Endothelial cell of umbilical vein (primary cell): ENCODE results near the gene GPR34. TPM values are rescaled to one million over a fixed set of nuclear protein-coding genes. Genes with fewer than 3 reads are reported as not detected.

Experiments used
- BruUV-seq: library from RNA; stranded (reverse); fragments of 400-500 nt; replicated peaks from 2 replicates; lab custom pipeline; 2021; lab: Mats Ljungman, UMichigan
- CTCF ChIA-PET: fragments of 300-600, 350-600 bp; sonication (Branson Sonifier 250); formaldehyde crosslinking; loops from one replicate; lab custom pipeline; 2021; ENCODE audit warnings: antibody characterized with exemption, inconsistent platforms; lab: Charles Lee
- POLR2A ChIA-PET: fragments of 300-600, 350-600 bp; sonication (Branson Sonifier 250); formaldehyde crosslinking; loops from one replicate; lab custom pipeline; 2021; ENCODE audit warnings: antibody characterized with exemption, inconsistent platforms; lab: Charles Lee
- DNase-seq: peaks from one replicate; pipeline ENCODE4 v3.0.0-alpha.2; 2011; ENCODE audit warnings: low read depth, low spot score
- FAIRE-seq: peaks from 2 replicates; lab custom pipeline; 2011; peaks lifted over from hg19 to GRCh38; lab: Jason Lieb, UNC
- H2AFZ ChIP-seq: 2 replicates; pipeline ENCODE4 v1.6.0; 2012; ENCODE audit warnings: low read depth, low read length, control low read depth, inconsistent platforms
- H3K27ac ChIP-seq: 2 replicates; pipeline ENCODE4 v1.5.1; 2011; ENCODE audit warnings: low read depth, mild to moderate bottlenecking, control low read depth, low read length, moderate library complexity; ENCODE audit not compliant: insufficient read depth
- H3K27me3 ChIP-seq, 2 experiments: 2 replicates each; pipeline versions ENCODE4 v1.6.0 to v1.6.1; 2011; ENCODE audit warnings: low read length in 2 of 2, mixed read lengths in 1 of 2; ENCODE audit not compliant: control insufficient read depth in 2 of 2, insufficient read depth in 2 of 2
- H3K36me3 ChIP-seq, 2 experiments: 2 replicates in 1 of 2; 3 replicates in 1 of 2; pipeline ENCODE4 v1.5.1; 2011; ENCODE audit warnings: low read length in 2 of 2, mild to moderate bottlenecking in 1 of 2, moderate library complexity in 1 of 2; ENCODE audit not compliant: control insufficient read depth in 2 of 2, insufficient read depth in 2 of 2; ENCODE audit errors: extremely low read depth in 1 of 2
- H3K4me1 ChIP-seq: 3 replicates; pipeline ENCODE4 v1.5.1; 2011; ENCODE audit warnings: mild to moderate bottlenecking, low read length; ENCODE audit not compliant: control insufficient read depth, insufficient read depth; ENCODE audit errors: extremely low read depth
- H3K4me2 ChIP-seq: 2 replicates; pipeline ENCODE4 v1.6.1; 2011; ENCODE audit warnings: low read length, control low read depth, mixed read lengths; ENCODE audit not compliant: insufficient read depth
- H3K4me3 ChIP-seq, 3 experiments: fragments of 200-600 bp in 1 of 3; sonication (generic), shearing (Covaris generic) in 1 of 3; replicated peaks in 1 of 3; 2 replicates each; pipeline ENCODE4 v1.5.1; 2011 to 2016; ENCODE audit warnings: control low read depth in 3 of 3, low read length in 3 of 3, mild to moderate bottlenecking in 2 of 3, inconsistent platforms in 1 of 3, low read depth in 1 of 3, moderate library complexity in 1 of 3; ENCODE audit not compliant: insufficient read depth in 1 of 3
- H3K79me2 ChIP-seq: 2 replicates; pipeline ENCODE4 v1.6.0; 2012; ENCODE audit warnings: low read length, inconsistent platforms; ENCODE audit not compliant: control insufficient read depth, insufficient read depth
- H3K9ac ChIP-seq: replicated peaks from 2 replicates; pipeline ENCODE3; 2011; ENCODE audit warnings: low read length, control low read depth; ENCODE audit not compliant: insufficient read depth; ENCODE audit errors: extremely low read depth
- H3K9me1 ChIP-seq: replicated peaks from 3 replicates; pipeline ENCODE4 v1.6.0; 2011; ENCODE audit warnings: mild to moderate bottlenecking, low read length; ENCODE audit not compliant: control insufficient read depth, insufficient read depth; ENCODE audit errors: extremely low read depth
- H3K9me3 ChIP-seq: replicated peaks from 2 replicates; pipeline ENCODE4 v1.5.1; 2012; ENCODE audit warnings: low read length, inconsistent platforms; ENCODE audit not compliant: control insufficient read depth, insufficient read depth
- H4K20me1 ChIP-seq: replicated peaks from 2 replicates; pipeline ENCODE3; 2011; ENCODE audit warnings: mild to moderate bottlenecking, low read length; ENCODE audit not compliant: control insufficient read depth, insufficient read depth; ENCODE audit errors: extremely low read depth
- EZH2 ChIP-seq: IDR thresholded peaks from 2 replicates; pipeline ENCODE4 v1.6.1; 2012; ENCODE audit warnings: borderline replicate concordance, low read depth, mild to moderate bottlenecking, moderate library complexity, low read length, inconsistent platforms; ENCODE audit not compliant: severe bottlenecking
- FOS ChIP-seq: IDR thresholded peaks from 2 replicates; pipeline ENCODE4 v1.6.1; 2011; ENCODE audit warnings: mild to moderate bottlenecking, low read length, moderate library complexity, borderline replicate concordance; ENCODE audit not compliant: insufficient read depth
- GATA2 ChIP-seq: IDR thresholded peaks from 2 replicates; pipeline ENCODE4 v1.7.0; 2011; ENCODE audit warnings: low read depth, mild to moderate bottlenecking, moderate library complexity, mixed read lengths, low read length; ENCODE audit not compliant: insufficient read length, insufficient read depth
- JUN ChIP-seq: IDR thresholded peaks from 2 replicates; pipeline ENCODE4 v1.6.1; 2011; ENCODE audit warnings: borderline replicate concordance, low read depth; ENCODE audit not compliant: insufficient read length, insufficient read depth
- MYC ChIP-seq: IDR thresholded peaks from one replicate; pipeline ENCODE4 v1.6.1; 2011; ENCODE audit warnings: mild to moderate bottlenecking, low read depth, low read length
- POLR2A ChIP-seq: IDR thresholded peaks from 2 replicates; pipeline ENCODE4 v1.6.1; 2012; ENCODE audit warnings: low read depth, mild to moderate bottlenecking, control low read depth, low read length
- POLR2AphosphoS5 ChIP-seq: IDR thresholded peaks from 2 replicates; pipeline ENCODE4 v1.6.1; 2012; ENCODE audit warnings: low read depth, mild to moderate bottlenecking, control low read depth, low read length, moderate library complexity; ENCODE audit not compliant: insufficient read depth
- dilution Hi-C: fragments of 300-500 bp; cut with MboI; formaldehyde crosslinking; loops from one replicate; pipeline ENCODE4 v1.15.0; 2019; ENCODE audit warnings: low sequenced_read_pairs; ENCODE audit not compliant: extremely low pct_ligation_motif_present
- intact Hi-C: fragments of 100-400 bp; cut with micrococcal nuclease; formaldehyde crosslinking; loops from one replicate; pipeline ENCODE4 v1.10.0; 2022
- polyA plus RNA-seq, 4 experiments: library from polyadenylated mRNA; depleted of rRNA in 3 of 4; stranded (reverse) in 3 of 4; unstranded in 1 of 4; fragments of >200 nt; gene quantifications; 2 replicates each; pipeline versions ENCODE4 v1.2.1 to v1.2.3, GENCODE V29; 2011 to 2012; ENCODE audit warnings: missing spikeins in 1 of 4
- total RNA-seq: library from RNA; stranded (reverse); gene quantifications from 2 replicates; pipeline ENCODE4 v1.2.3, GENCODE V29; 2021
- TF ChIP-seq, protein P1 (sequence below): IDR thresholded peaks from 2 replicates; pipeline ENCODE4 v1.6.1; 2011; ENCODE audit not compliant: insufficient read depth, insufficient read length
- TF ChIP-seq, protein P2 (sequence below), 2 donors: IDR thresholded peaks; 1 replicate in 1 of 2; 2 replicates in 1 of 2; pipeline ENCODE4 v1.5.1; 2011; ENCODE audit warnings: low read length in 2 of 2, mild to moderate bottlenecking in 2 of 2, moderate library complexity in 2 of 2, control low read depth in 1 of 2, inconsistent platforms in 1 of 2, low read depth in 1 of 2; ENCODE audit not compliant: insufficient read depth in 1 of 2; ENCODE audit errors: extremely low read depth in 1 of 2

Gene GPR34
- total and polyA plus RNA-seq, 2 donors (not counting 3 experiments of a cell fraction or from before 2014, with no cell fraction given), result not detected

DNA sequence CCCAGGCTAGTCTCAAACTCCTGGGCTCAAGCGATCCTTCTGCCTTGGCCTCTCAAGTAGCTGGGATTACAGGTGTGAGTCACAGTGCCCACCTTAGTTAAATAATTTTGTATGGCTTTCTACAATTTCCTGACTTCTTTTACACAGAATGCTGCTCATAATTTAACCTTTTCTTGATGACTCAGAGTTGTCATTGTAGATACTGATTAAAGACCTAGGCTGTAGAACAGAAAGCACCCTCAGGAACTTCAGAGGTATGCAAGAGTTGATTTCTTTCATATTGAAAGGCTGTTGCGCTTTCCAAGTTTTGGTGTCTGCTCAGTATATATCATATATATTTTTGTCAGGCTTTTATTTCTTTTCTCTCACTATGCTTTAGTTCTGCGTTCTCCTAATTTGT, 21.1 kb upstream of the GPR34 start:
- H3K9ac ChIP-seq, result no peak overlapping the region
- no peaks in the 10 kb centered on the region for H3K9me3 ChIP-seq
- no peak overlapping the region for H3K4me3 ChIP-seq
- dilution Hi-C loops (no loop called here), intact Hi-C loops (no loop called here)
- FAIRE-seq (no peak), DNase-seq (no peak)
- CTCF ChIA-PET, result no interaction called here
- no peaks in the 10 kb centered on the region for H3K79me2 ChIP-seq
- no TSS peak for BruUV-seq
- no peaks in the 10 kb centered on the region for H3K36me3 ChIP-seq
- H3K27ac ChIP-seq, result no peak overlapping the region
- H3K4me2 ChIP-seq, result no peak overlapping the region
- no peaks in the 10 kb centered on the region for H3K27me3 ChIP-seq
- H3K4me1 ChIP-seq, result no peaks in the 10 kb centered on the region
- H2AFZ ChIP-seq, result no peak overlapping the region
- no peaks in the 10 kb centered on the region for H3K9me1 ChIP-seq
- H4K20me1 ChIP-seq, result no peaks in the 10 kb centered on the region
- no peak for TF ChIP-seq GATA2
- no peak for TF ChIP-seq FOS
- no peak for TF ChIP-seq MYC
- TF ChIP-seq POLR2A, result no peak
- TF ChIP-seq, protein P1, sequence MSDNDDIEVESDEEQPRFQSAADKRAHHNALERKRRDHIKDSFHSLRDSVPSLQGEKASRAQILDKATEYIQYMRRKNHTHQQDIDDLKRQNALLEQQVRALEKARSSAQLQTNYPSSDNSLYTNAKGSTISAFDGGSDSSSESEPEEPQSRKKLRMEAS, result no peak
- TF ChIP-seq EZH2, result no peak
- POLR2A ChIA-PET, result no interaction called here

GRCh38 chrX:41670112-41670511, 18.7 kb upstream of the GPR34 start:
- intact Hi-C loops, result no loop called here
- Histone ChIP-seq H3K27me3 (no peaks in the 10 kb centered on the region), H3K9ac (no peak overlapping the region), H3K9me1 (no peaks in the 10 kb centered on the region), H3K36me3 (no peaks in the 10 kb centered on the region), H4K20me1 (no peaks in the 10 kb centered on the region), H3K4me1 (no peaks in the 10 kb centered on the region), H3K27ac (no peak overlapping the region), H3K4me2 (no peak overlapping the region), H2AFZ (no peak overlapping the region), H3K4me3 (no peak overlapping the region), H3K9me3 (no peaks in the 10 kb centered on the region), H3K79me2 (no peaks in the 10 kb centered on the region)
- dilution Hi-C loops, result no loop called here
- POLR2A ChIA-PET, result no interaction called here
- CTCF ChIA-PET, result no interaction called here
- TF ChIP-seq POLR2AphosphoS5 (no peak), FOS (no peak), EZH2 (no peak), POLR2A (no peak), MYC (no peak), JUN (no peak), GATA2 (no peak)
- TF ChIP-seq, protein P2, sequence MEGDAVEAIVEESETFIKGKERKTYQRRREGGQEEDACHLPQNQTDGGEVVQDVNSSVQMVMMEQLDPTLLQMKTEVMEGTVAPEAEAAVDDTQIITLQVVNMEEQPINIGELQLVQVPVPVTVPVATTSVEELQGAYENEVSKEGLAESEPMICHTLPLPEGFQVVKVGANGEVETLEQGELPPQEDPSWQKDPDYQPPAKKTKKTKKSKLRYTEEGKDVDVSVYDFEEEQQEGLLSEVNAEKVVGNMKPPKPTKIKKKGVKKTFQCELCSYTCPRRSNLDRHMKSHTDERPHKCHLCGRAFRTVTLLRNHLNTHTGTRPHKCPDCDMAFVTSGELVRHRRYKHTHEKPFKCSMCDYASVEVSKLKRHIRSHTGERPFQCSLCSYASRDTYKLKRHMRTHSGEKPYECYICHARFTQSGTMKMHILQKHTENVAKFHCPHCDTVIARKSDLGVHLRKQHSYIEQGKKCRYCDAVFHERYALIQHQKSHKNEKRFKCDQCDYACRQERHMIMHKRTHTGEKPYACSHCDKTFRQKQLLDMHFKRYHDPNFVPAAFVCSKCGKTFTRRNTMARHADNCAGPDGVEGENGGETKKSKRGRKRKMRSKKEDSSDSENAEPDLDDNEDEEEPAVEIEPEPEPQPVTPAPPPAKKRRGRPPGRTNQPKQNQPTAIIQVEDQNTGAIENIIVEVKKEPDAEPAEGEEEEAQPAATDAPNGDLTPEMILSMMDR (IDR thresholded peaks at IDR 0.05; ENCODE audit: extremely low read depth in 1 of 2, insufficient read depth in 1 of 2, low read depth in 1 of 2, low read length in 2 of 2), result no peak
- TF ChIP-seq, protein P1, result no peak
- no TSS peak for BruUV-seq
- DNase-seq (no peak), FAIRE-seq (no peak)
